H1 (cell line): ENCODE results near the gene DISC1. TPM values are rescaled to one million over a fixed set of nuclear protein-coding genes. Genes with fewer than 3 reads are reported as not detected.

ENCODE experiments used
- CHD7 ChIP-seq: fragments of 300-600 bp; sonication (generic); IDR thresholded peaks from 2 replicates; pipeline ENCODE4 v1.7.1; 2012; ENCODE audit warnings: low read length, moderate library complexity, mild to moderate bottlenecking, inconsistent platforms; ENCODE audit not compliant: insufficient replicate concordance
- NRF1 ChIP-seq: IDR thresholded peaks from 2 replicates; pipeline ENCODE4 v1.6.1; 2011; ENCODE audit warnings: mild to moderate bottlenecking, low read depth, low read length, improper control_type of control experiment
- SP2 ChIP-seq: IDR thresholded peaks from 2 replicates; pipeline ENCODE4 v1.6.1; 2012; ENCODE audit warnings: mild to moderate bottlenecking, low read length, inconsistent platforms
- SP4 ChIP-seq: IDR thresholded peaks from 2 replicates; pipeline ENCODE4 v1.6.1; 2012; ENCODE audit warnings: low read length, inconsistent platforms
- SUZ12 ChIP-seq: fragments of 200-600 bp; sonication (generic); IDR thresholded peaks from 2 replicates; pipeline ENCODE4 v1.6.1; 2012; ENCODE audit warnings: mild to moderate bottlenecking, inconsistent platforms, low read length, moderate library complexity, mixed read lengths
- TAF7 ChIP-seq: optimal IDR thresholded peaks from 2 replicates; pipeline ENCODE3; 2011; ENCODE audit warnings: low read depth, mild to moderate bottlenecking, inconsistent platforms, low read length, moderate library complexity, borderline replicate concordance
- TBP ChIP-seq: IDR thresholded peaks from 2 replicates; pipeline ENCODE4 v1.6.1; 2011; ENCODE audit warnings: low read depth, low read length, improper control_type of control experiment
- TEAD4 ChIP-seq: IDR thresholded peaks from 2 replicates; pipeline ENCODE4 v1.6.1; 2012; ENCODE audit warnings: low read depth, low read length, inconsistent platforms, mixed read lengths
- polyA plus RNA-seq, 7 experiments: library from polyadenylated mRNA; depleted of rRNA in 3 of 7; stranded (reverse) in 5 of 7; unstranded in 2 of 7; fragments of >200 nt in 5 of 7; fragments of 200-250 nt in 2 of 7; gene quantifications; 1 replicate in 5 of 7; 2 replicates in 1 of 7; 4 replicates in 1 of 7; pipeline versions ENCODE4 v1.2.1 to v1.2.3, GENCODE V29; 2011 to 2013; ENCODE audit warnings: missing spikeins in 2 of 7, mixed read lengths in 2 of 7
- total RNA-seq: library from RNA; stranded (reverse); fragmentation: NEBNext Ultra II Directional; extraction: Animal tissue kit (Norgen Biotek cat#: 25700); gene quantifications from 2 replicates; pipeline ENCODE4 v1.2.1, GENCODE V29; 2021

The DISC1 gene
- total and polyA plus RNA-seq, 2 of the 8 experiments (the other 6 are each of a cell fraction or from before 2014, with no cell fraction given), result 1.1 to 3.5 TPM

- TF ChIP-seq CHD7 (no peak), NRF1 (no peak), SP4 (no peak), SP2 (no peak), TEAD4 (no peak), SUZ12 (no peak), TBP (no peak), TAF7 (no peak)
Observed at GRCh38 chr1:231611111-231611510, 15.5 kb upstream of the DISC1 start (continued).
